Nephron progenitor cell (in vitro differentiated cells): ENCODE results near the gene AP2S1.
A peak's percentile ranks its signal among the peaks of the same experiment; 100 is the strongest.

ENCODE experiments used
- DNase-seq: peaks from one replicate; pipeline ENCODE4 v3.0.0; 2021
- H3K27ac Mint-ChIP-seq: 2 replicates; pipeline ENCODE4 v1.8.0; 2021; ENCODE audit warnings: mild to moderate bottlenecking, moderate library complexity, mixed read lengths
- H3K27me3 Mint-ChIP-seq: 2 replicates; pipeline ENCODE4 v1.8.0; 2021; ENCODE audit warnings: mild to moderate bottlenecking, low read depth, mixed read lengths; ENCODE audit not compliant: poor library complexity
- H3K36me3 Mint-ChIP-seq: 2 replicates; pipeline ENCODE4 v1.8.0; 2021; ENCODE audit warnings: low read depth, mixed read lengths
- H3K4me1 Mint-ChIP-seq: 2 replicates; pipeline ENCODE4 v1.8.0; 2021; ENCODE audit warnings: mixed read lengths
- H3K4me3 Mint-ChIP-seq: 2 replicates; pipeline ENCODE4 v1.8.0; 2021; ENCODE audit warnings: mild to moderate bottlenecking, moderate library complexity, mixed read lengths
- H3K9me3 Mint-ChIP-seq: 2 replicates; pipeline ENCODE4 v1.8.0; 2021; ENCODE audit warnings: mild to moderate bottlenecking, moderate library complexity, mixed read lengths
- CTCF ChIP-seq: fragments of 200-600 bp; sonication (generic); IDR thresholded peaks from 2 replicates; pipeline ENCODE4 v1.5.0; 2021; ENCODE audit warnings: antibody characterized with exemption

Gene AP2S1

GRCh38 chr19:46845959-46846459 is 4.6 kb downstream of the AP2S1 start:
- H3K27ac Mint-ChIP-seq: no peak overlapping the region

GRCh38 chr19:46844067-46844489 is 6.6 kb downstream of the AP2S1 start:
- TF ChIP-seq CTCF: no peak
- H3K36me3 Mint-ChIP-seq: peaks cover 27% of the 10 kb centered on the region
- H3K27ac Mint-ChIP-seq: peak overlapping the region; percentile 58
- H3K27me3 Mint-ChIP-seq: no peaks in the 10 kb centered on the region
- DNase-seq: no peak
- no peak overlapping the region for H3K4me3 Mint-ChIP-seq
- H3K9me3 Mint-ChIP-seq: no peaks in the 10 kb centered on the region
- H3K4me1 Mint-ChIP-seq: peaks cover 14% of the 10 kb centered on the region

More at GRCh38 chr19:46845959-46846459, 4.6 kb downstream of the AP2S1 start:
- H3K36me3 Mint-ChIP-seq: peaks cover 23% of the 10 kb centered on the region
- H3K9me3 Mint-ChIP-seq: no peaks in the 10 kb centered on the region
- TF ChIP-seq CTCF: no peak
- H3K27me3 Mint-ChIP-seq: no peaks in the 10 kb centered on the region
- peaks cover 26% of the 10 kb centered on the region for H3K4me1 Mint-ChIP-seq
- H3K4me3 Mint-ChIP-seq: no peak overlapping the region
- DNase-seq: no peak

- Mint-ChIP-seq H3K4me1 (peaks cover 10% of the 10 kb centered on the region), H3K27me3 (no peaks in the 10 kb centered on the region), H3K36me3 (peaks cover 34% of the 10 kb centered on the region), H3K27ac (peak overlapping the region; percentile 62), H3K9me3 (no peaks in the 10 kb centered on the region), H3K4me3 (no peak overlapping the region)
- DNase-seq: no peak
- no peak for TF ChIP-seq CTCF
Measured at GRCh38 chr19:46842791-46843190, 7.9 kb downstream of the AP2S1 start.

- DNase-seq: no peak
- TF ChIP-seq CTCF: no peak
- Mint-ChIP-seq H3K36me3 (peaks cover 31% of the 10 kb centered on the region), H3K27ac (peak overlapping the region; percentile 23), H3K27me3 (no peaks in the 10 kb centered on the region), H3K4me1 (peaks cover 4% of the 10 kb centered on the region), H3K9me3 (no peaks in the 10 kb centered on the region), H3K4me3 (no peak overlapping the region)
Measured at GRCh38 chr19:46841458-46842083, 9.1 kb downstream of the AP2S1 start.

GRCh38 chr19:46840498-46840942 is 10.1 kb downstream of the AP2S1 start:
- peaks cover 27% of the 10 kb centered on the region for H3K36me3 Mint-ChIP-seq
- no peak overlapping the region for H3K4me3 Mint-ChIP-seq
- TF ChIP-seq CTCF: peak; percentile 83
- H3K9me3 Mint-ChIP-seq: no peaks in the 10 kb centered on the region
- peaks cover under 1% of the 10 kb centered on the region for H3K4me1 Mint-ChIP-seq
- DNase-seq: peak; percentile 61
- H3K27me3 Mint-ChIP-seq: no peaks in the 10 kb centered on the region
- H3K27ac Mint-ChIP-seq: no peak overlapping the region
